Measurements from ENCODE around the gene PACSIN1.

GRCh38 chr6:34569361-34569973 lies 103.6 kb downstream of the PACSIN1 start:
- TF ChIP-seq CTCF (IDR thresholded peaks at IDR 0.05; ENCODE audit: low read depth, low read length), result no peak
- TF ChIP-seq MAX (IDR thresholded peaks at IDR 0.05; ENCODE audit: low read depth, low read length), result no peak

Data from NB4 (cell line).